CD8-positive, alpha-beta memory T cell (primary cell): Measurements from ENCODE around the gene MAVS. TPM values are rescaled to one million over a fixed set of nuclear protein-coding genes. Genes with fewer than 3 reads are reported as not detected.
"Not testable (repeated sequence)": the region's sequence is repeated elsewhere in the genome, so short reads cannot be mapped to it uniquely, and the experiment has no call there.

Experiments used
- CTCF ChIA-PET: fragments of 350-600 bp; sonication (Branson Sonifier 250); formaldehyde crosslinking; loops from one replicate; lab custom pipeline; 2021; ENCODE audit warnings: antibody characterized with exemption; lab: Charles Lee
- POLR2A ChIA-PET: fragments of 350-600 bp; sonication (Branson Sonifier 250); formaldehyde crosslinking; loops from one replicate; lab custom pipeline; 2021; ENCODE audit warnings: antibody characterized with exemption; lab: Charles Lee
- DNase-seq, 5 donors: peaks; one replicate each; pipeline versions ENCODE4 v3.0.0 to v3.0.0-alpha.2; 2020 to 2022; ENCODE audit warnings: mixed read lengths in 1 of 5
- H3K27ac ChIP-seq: one replicate; pipeline ENCODE4 v1.7.0; 2013; ENCODE audit warnings: low read depth, mild to moderate bottlenecking, low read length, moderate library complexity
- H3K27me3 ChIP-seq: 2 replicates; pipeline ENCODE4 v1.7.0; 2013; ENCODE audit warnings: low read length, mild to moderate bottlenecking; ENCODE audit not compliant: insufficient read depth, poor library complexity, severe bottlenecking
- H3K36me3 ChIP-seq: 2 replicates; pipeline ENCODE4 v1.7.0; 2013; ENCODE audit warnings: mild to moderate bottlenecking, low read length, moderate library complexity; ENCODE audit not compliant: insufficient read depth
- H3K4me1 ChIP-seq: 2 replicates; pipeline ENCODE4 v1.7.0; 2013; ENCODE audit warnings: mild to moderate bottlenecking, low read length, moderate library complexity; ENCODE audit not compliant: insufficient read depth
- H3K4me3 ChIP-seq: 2 replicates; pipeline ENCODE4 v1.7.0; 2013; ENCODE audit warnings: mild to moderate bottlenecking, low read length
- H3K9me3 ChIP-seq: 2 replicates; pipeline ENCODE4 v1.7.0; 2013; ENCODE audit warnings: mild to moderate bottlenecking, low read length
- H3K27ac Mint-ChIP-seq, 8 donors: one replicate each; pipeline ENCODE4 v1.8.0; 2020 to 2021; ENCODE audit warnings: mixed read lengths in 8 of 8, mild to moderate bottlenecking in 6 of 8, inconsistent platforms in 3 of 8, moderate library complexity in 3 of 8
- H3K27me3 Mint-ChIP-seq, 2 donors: one replicate each; pipeline ENCODE4 v1.8.0; 2020 to 2021; ENCODE audit warnings: mixed read lengths in 2 of 2, mild to moderate bottlenecking in 1 of 2, moderate library complexity in 1 of 2
- H3K36me3 Mint-ChIP-seq, 3 donors: one replicate each; pipeline ENCODE4 v1.8.0; 2020 to 2021; ENCODE audit warnings: mixed read lengths in 3 of 3, inconsistent platforms in 1 of 3, mild to moderate bottlenecking in 1 of 3
- H3K4me1 Mint-ChIP-seq, 3 donors: one replicate each; pipeline ENCODE4 v1.8.0; 2020 to 2021; ENCODE audit warnings: mixed read lengths in 3 of 3, inconsistent platforms in 1 of 3, mild to moderate bottlenecking in 1 of 3
- H3K4me3 Mint-ChIP-seq, 7 donors: one replicate each; pipeline ENCODE4 v1.8.0; 2020 to 2021; ENCODE audit warnings: mixed read lengths in 7 of 7, mild to moderate bottlenecking in 6 of 7, moderate library complexity in 4 of 7, inconsistent platforms in 2 of 7
- H3K9me3 Mint-ChIP-seq, 5 donors: one replicate each; pipeline ENCODE4 v1.8.0; 2020 to 2022; ENCODE audit warnings: mixed read lengths in 5 of 5, mild to moderate bottlenecking in 3 of 5, moderate library complexity in 2 of 5, inconsistent platforms in 1 of 5
- polyA plus RNA-seq: library from polyadenylated mRNA; unstranded; fragments of 300-500 nt; fragmentation: Illumina TruSeq; gene quantifications from one replicate; pipeline ENCODE4 v1.2.3, GENCODE V29; 2021
- total RNA-seq, 2 experiments: library from RNA; stranded (reverse); gene quantifications; one replicate each; pipeline ENCODE4 v1.2.3, GENCODE V29; 2021

MAVS gene
- total and polyA plus RNA-seq, 3 experiments from 2014 or later: 8.1 to 34.8 (median 34.3) TPM

DNA sequence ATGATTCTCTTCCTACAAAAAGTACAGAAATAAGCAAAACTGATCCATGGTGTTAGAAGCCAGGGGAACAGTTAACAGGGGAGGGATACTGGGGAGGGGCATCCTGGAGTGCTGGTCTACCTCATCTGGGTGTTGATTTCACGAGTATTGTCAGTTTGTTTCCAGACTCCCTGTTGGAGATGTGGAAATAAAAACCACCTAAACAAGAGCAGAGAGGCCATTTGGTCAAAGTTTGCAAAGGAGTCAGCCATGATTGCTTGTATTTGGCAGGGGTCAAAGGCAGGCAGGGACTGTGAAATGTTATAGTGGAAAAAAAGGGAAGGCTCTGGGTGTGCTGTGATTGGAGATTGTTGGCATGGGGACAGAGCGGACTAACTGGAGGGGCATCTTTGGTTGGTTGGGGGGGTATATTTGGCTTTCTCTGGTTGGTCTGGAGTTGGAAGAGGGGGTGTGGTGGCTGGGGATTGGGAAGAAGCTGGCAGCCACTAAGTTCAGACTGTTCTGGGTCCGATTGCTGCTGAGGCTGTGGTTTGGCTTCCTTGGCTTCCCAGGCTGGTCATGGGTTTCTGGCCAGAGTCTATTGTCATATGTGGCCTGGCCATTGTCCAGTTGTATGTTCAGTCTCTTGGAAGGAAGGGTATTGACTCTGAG, 27.7 kb downstream of the MAVS start:
- Mint-ChIP-seq H3K27me3 (no peaks in the 10 kb centered on the region), H3K4me3 (no peak overlapping the region), H3K27ac (no peak overlapping the region), H3K36me3 (peaks cover 0 to 39% (median 7%) of the 10 kb centered on the region in 3 donors), H3K4me1 (peaks cover 6 to 21% (median 12%) of the 10 kb centered on the region in 3 donors), H3K9me3 (no peaks in the 10 kb centered on the region)
- no peak overlapping the region for H3K27ac ChIP-seq
- no peak overlapping the region for H3K4me3 ChIP-seq
- H3K4me1 ChIP-seq: no peaks in the 10 kb centered on the region
- POLR2A ChIA-PET: no interaction called here
- CTCF ChIA-PET: no interaction called here
- no peaks in the 10 kb centered on the region for H3K9me3 ChIP-seq
- DNase-seq: no peak
- H3K27me3 ChIP-seq: no peaks in the 10 kb centered on the region
- no peaks in the 10 kb centered on the region for H3K36me3 ChIP-seq

GRCh38 chr20:3875378-3875974, 28.8 kb downstream of the MAVS start:
- H3K36me3 ChIP-seq: no peaks in the 10 kb centered on the region
- CTCF ChIA-PET: interaction anchor here (1.4 kb wide), 1 partner anchor 8 kb away, joined by 5 read pairs; no protein-coding TSS in a partner anchor

GRCh38 chr20:3876000-3876399, 29.4 kb downstream of the MAVS start:
- Histone ChIP-seq H3K36me3 (no peaks in the 10 kb centered on the region), H3K4me3 (no peak overlapping the region), H3K9me3 (no peaks in the 10 kb centered on the region), H3K27ac (no peak overlapping the region), H3K4me1 (no peaks in the 10 kb centered on the region), H3K27me3 (no peaks in the 10 kb centered on the region)
- Mint-ChIP-seq H3K36me3 (peaks cover 0 to 31% (median 7%) of the 10 kb centered on the region in 3 donors), H3K4me1 (peaks cover 6 to 15% (median 12%) of the 10 kb centered on the region in 3 donors), H3K4me3 (no peak overlapping the region), H3K27ac (no peak overlapping the region), H3K27me3 (no peaks in the 10 kb centered on the region), H3K9me3 (no peaks in the 10 kb centered on the region)
- ChIA-PET POLR2A (no interaction called here), CTCF (interaction anchor here (1.4 kb wide), 1 partner anchor 9 kb away, joined by 5 read pairs; no protein-coding TSS in a partner anchor)
- no peak for DNase-seq

More at GRCh38 chr20:3875378-3875974, 28.8 kb downstream of the MAVS start:
- Histone ChIP-seq H3K4me3 (no peak overlapping the region), H3K27ac (no peak overlapping the region), H3K27me3 (no peaks in the 10 kb centered on the region), H3K4me1 (no peaks in the 10 kb centered on the region), H3K9me3 (no peaks in the 10 kb centered on the region)
- peaks cover 0 to 35% (median 7%) of the 10 kb centered on the region in 3 donors for H3K36me3 Mint-ChIP-seq
- no peaks in the 10 kb centered on the region for H3K27me3 Mint-ChIP-seq
- POLR2A ChIA-PET: no interaction called here
- no peaks in the 10 kb centered on the region for H3K9me3 Mint-ChIP-seq
- peaks cover 6 to 18% (median 12%) of the 10 kb centered on the region in 3 donors for H3K4me1 Mint-ChIP-seq
- DNase-seq: no peak
- peak overlapping the region in 1 of 8 donors; percentile 43 for H3K27ac Mint-ChIP-seq
- no peak overlapping the region for H3K4me3 Mint-ChIP-seq

DNA sequence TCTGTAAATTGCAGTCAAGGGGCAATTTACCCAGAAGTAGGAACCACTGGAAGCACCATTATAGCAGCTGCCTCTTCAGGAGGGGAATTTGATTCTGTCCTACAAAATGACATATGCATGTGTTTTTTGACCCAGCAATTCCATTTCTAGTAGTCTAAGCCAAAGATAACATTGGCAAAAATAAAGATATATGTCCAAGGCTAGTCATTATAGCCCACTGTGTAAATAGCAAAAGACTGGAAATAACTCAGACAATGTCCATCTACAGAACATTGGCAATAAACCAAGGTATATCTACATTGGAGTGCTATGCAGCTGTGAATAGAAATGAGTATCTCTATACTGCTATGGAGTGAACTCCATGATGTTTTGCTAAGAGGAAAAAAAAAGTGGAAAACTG, 30.0 kb downstream of the MAVS start:
- Mint-ChIP-seq H3K27ac (peak overlapping the region in 1 of 8 donors; percentile 14), H3K36me3 (peaks cover 0 to 24% (median 7%) of the 10 kb centered on the region in 3 donors), H3K4me1 (peaks cover 6 to 15% (median 12%) of the 10 kb centered on the region in 3 donors), H3K4me3 (no peak overlapping the region), H3K27me3 (no peaks in the 10 kb centered on the region), H3K9me3 (no peaks in the 10 kb centered on the region)
- CTCF ChIA-PET: no interaction called here
- H3K36me3 ChIP-seq: no peaks in the 10 kb centered on the region
- no peak overlapping the region for H3K27ac ChIP-seq
- H3K9me3 ChIP-seq: no peaks in the 10 kb centered on the region
- no peak overlapping the region for H3K4me3 ChIP-seq
- no peaks in the 10 kb centered on the region for H3K4me1 ChIP-seq
- POLR2A ChIA-PET: interaction anchor here (0.6 kb wide), 1 partner anchor 406 kb away, joined by 4 read pairs; the partner anchor contains the start of gene ATRN
- no peak for DNase-seq
- no peaks in the 10 kb centered on the region for H3K27me3 ChIP-seq

DNA sequence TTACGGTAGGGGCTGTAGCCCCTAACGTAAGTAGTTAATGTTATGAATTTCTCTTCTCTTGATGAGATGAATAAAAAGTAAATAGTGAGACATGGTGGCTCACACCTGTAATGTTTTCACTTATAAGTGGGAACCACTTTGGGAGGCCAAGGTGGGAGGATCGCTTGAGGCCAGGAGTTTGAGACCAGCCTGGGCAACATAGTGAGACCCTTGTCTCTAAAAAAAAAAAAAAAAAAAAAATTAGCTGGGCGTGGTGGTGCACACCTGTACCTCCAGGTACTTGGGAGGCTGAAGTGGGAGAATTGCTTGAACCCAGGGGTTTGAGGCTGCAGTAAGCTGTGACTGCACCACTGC, 32.3 kb downstream of the MAVS start:
- H3K27me3 ChIP-seq, H3K4me1 ChIP-seq, H3K4me3 Mint-ChIP-seq, H3K9me3 Mint-ChIP-seq, H3K4me3 ChIP-seq, DNase-seq, H3K36me3 Mint-ChIP-seq, H3K9me3 ChIP-seq, H3K36me3 ChIP-seq, H3K27ac ChIP-seq, H3K27me3 Mint-ChIP-seq: not testable (repeated sequence)
- Mint-ChIP-seq H3K27ac (peak overlapping the region in 1 of 8 donors; percentile 61), H3K4me1 (peaks cover 3 to 12% (median 7%) of the 10 kb centered on the region in 3 donors)
- ChIA-PET CTCF (interaction anchor here (1.3 kb wide), 1 partner anchor 24 kb away, joined by 3 read pairs; no protein-coding TSS in a partner anchor), POLR2A (interaction anchor here (0.6 to 0.7 kb wide), 2 partner anchors 13 to 90 kb away, joined by 5 to 11 read pairs; no protein-coding TSS in a partner anchor)

DNA sequence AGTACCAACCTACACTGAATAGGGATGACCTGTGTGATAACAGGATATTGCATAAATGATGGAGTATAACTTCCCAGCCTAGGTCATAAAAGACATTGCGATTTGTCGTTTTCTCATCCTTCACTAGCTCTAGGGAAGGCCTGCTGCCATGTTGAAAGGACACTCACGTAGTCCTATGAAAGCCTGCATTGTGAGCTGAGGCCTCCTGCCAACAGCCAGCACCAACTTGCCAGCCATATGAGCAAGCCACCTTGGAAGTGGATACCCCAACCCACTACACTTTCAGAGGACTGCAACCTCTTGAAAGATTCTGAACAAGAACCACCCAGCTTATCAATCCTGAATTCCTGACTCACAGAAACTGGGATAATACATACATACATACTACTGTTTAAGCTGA, 39.1 kb downstream of the MAVS start:
- Histone ChIP-seq H3K27me3 (no peaks in the 10 kb centered on the region), H3K27ac (no peak overlapping the region), H3K4me1 (peaks cover 12% of the 10 kb centered on the region), H3K9me3 (no peaks in the 10 kb centered on the region), H3K36me3 (no peaks in the 10 kb centered on the region), H3K4me3 (no peak overlapping the region)
- ChIA-PET POLR2A (interaction anchor here (0.5 kb wide), 1 partner anchor 20 kb away, joined by 3 read pairs; no protein-coding TSS in a partner anchor), CTCF (interaction anchor here (1.5 to 1.7 kb wide), 2 partner anchors 18 to 65 kb away, joined by 4 to 5 read pairs; partner anchors contain the start of gene AP5S1)
- Mint-ChIP-seq H3K4me1 (peaks cover 18 to 24% (median 22%) of the 10 kb centered on the region in 3 donors), H3K9me3 (no peaks in the 10 kb centered on the region), H3K4me3 (peak overlapping the region in 3 of 7 donors; percentile 7 to 77 (median 15)), H3K27me3 (no peaks in the 10 kb centered on the region), H3K36me3 (peaks cover 0 to 20% (median 0%) of the 10 kb centered on the region in 3 donors), H3K27ac (peak overlapping the region in 1 of 8 donors; percentile 17)
- no peak for DNase-seq

DNA sequence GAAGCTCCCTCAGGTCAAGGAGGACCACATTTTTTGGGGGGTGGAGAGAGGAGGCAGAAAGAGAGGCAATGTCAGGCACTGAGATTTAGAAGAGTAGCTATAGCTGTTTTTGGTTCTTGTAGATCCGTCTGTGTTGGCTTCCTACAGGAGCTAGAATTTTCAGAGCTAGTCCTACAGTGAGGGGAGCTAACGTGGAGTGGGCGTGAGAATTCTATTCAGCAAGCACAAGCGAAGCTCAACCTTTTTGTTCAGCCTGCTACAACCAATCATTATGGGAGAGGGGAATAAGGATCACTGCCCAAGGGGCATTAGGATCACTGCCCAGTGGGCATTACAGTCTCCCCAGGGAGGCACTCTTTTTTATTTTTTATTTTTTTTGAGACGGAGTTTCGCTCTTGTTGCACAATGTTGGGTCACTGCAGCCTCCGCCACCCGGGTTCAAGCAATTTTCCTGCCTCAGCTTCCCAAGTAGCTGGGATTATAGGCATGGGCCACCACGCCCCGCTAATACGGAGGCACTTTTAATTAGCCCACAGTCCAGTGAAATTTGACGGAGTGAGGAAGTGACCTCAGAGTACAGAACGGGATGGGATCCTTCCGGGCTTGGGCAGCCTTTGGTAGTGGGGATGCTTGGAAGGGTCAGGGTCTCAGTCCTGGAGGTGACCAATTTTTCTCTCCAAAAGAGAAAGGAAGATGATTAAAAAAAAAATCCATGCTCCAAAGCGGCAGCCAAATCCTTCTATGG, 41.4 kb downstream of the MAVS start:
- POLR2A ChIA-PET: interaction anchor here (0.7 kb wide), 1 partner anchor 15 kb away, joined by 4 read pairs; no protein-coding TSS in a partner anchor

More for the DNA sequence above, 41.4 kb downstream of the MAVS start:
- H3K36me3 ChIP-seq: no peaks in the 10 kb centered on the region
- peak overlapping the region; percentile 85 for H3K27ac ChIP-seq
- peak overlapping the region; percentile 91 to 98 (median 96) for H3K4me3 Mint-ChIP-seq
- H3K4me3 ChIP-seq: peak overlapping the region; percentile 84
- CTCF ChIA-PET: interaction anchor here (0.7 to 2.0 kb wide), 10 partner anchors 9 to 197 kb away, joined by 3 to 8 read pairs (median 4); partner anchors contain the start of gene AP5S1
- DNase-seq: no peak
- H3K4me1 Mint-ChIP-seq: peaks cover 38 to 47% (median 45%) of the 10 kb centered on the region in 3 donors
- H3K9me3 Mint-ChIP-seq: no peaks in the 10 kb centered on the region
- no peaks in the 10 kb centered on the region for H3K27me3 ChIP-seq
- peaks cover 33% of the 10 kb centered on the region for H3K4me1 ChIP-seq
- no peaks in the 10 kb centered on the region for H3K27me3 Mint-ChIP-seq
- H3K36me3 Mint-ChIP-seq: peaks cover 0 to 28% (median 2%) of the 10 kb centered on the region in 3 donors
- peak overlapping the region; percentile 72 to 99 (median 94) for H3K27ac Mint-ChIP-seq
- no peaks in the 10 kb centered on the region for H3K9me3 ChIP-seq
